ENCODE measurements around the gene HSD3B7. TPM values are rescaled to one million over a fixed set of nuclear protein-coding genes. Genes with fewer than 3 reads are reported as not detected.

HSD3B7 gene
- total and polyA plus RNA-seq, 2 of the 4 experiments (the other 2 are of a cell fraction), result 8.5 to 11.3 TPM

DNA sequence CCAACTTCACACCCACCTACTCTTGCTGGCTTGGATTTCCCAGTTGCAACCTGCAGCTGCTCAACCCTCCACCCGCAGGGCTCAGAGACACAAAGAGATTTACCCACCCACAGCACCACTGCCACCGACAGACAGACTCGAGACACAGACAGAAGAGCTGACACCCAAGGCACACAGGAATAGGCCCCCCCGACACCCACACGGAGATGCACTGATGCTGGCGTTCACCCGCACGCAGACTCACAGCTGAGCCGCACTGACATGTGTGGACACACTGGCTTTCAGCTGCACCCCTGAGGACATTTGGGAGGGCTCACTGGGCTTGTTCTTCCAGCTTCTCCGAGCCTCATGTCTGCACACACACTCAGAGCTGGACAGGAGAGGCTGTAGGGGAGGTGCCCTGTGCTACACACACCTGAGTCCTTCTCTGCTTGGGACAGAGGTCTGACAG is 17.3 kb downstream of the HSD3B7 start:
- H3K23ac ChIP-seq (ENCODE audit: low read depth, low read length), result no peak overlapping the region
- peaks cover 30% of the 10 kb centered on the region for H3K4me1 ChIP-seq (ENCODE audit: control insufficient read depth, insufficient read depth, low read length)
- 76% methylated on average over 5 of the region's 10 CpGs; no CpG with 5 or more reads in 1 of the 2 experiments for WGBS, 2 experiments (ENCODE audit: extremely low coverage in 2 of 2, insufficient read length in 1 of 2)
- dilution Hi-C loops (cut with HindIII; ENCODE audit: low sequenced_read_pairs, unreplicated experiment), result no loop called here
- ATAC-seq (ENCODE audit: low read depth) (no peak), DNase-seq (no peak)
- TF ChIP-seq RFX5 (IDR thresholded peaks at IDR 0.05; ENCODE audit: low read depth, low read length) (no peak), POLR2A (IDR thresholded peaks at IDR 0.05; ENCODE audit: low read depth, low read length) (no peak), CEBPB (IDR thresholded peaks at IDR 0.05; ENCODE audit: low read depth, low read length) (no peak), BHLHE40 (IDR thresholded peaks at IDR 0.05; ENCODE audit: low read depth, low read length) (no peak), MAZ (IDR thresholded peaks at IDR 0.05; ENCODE audit: borderline replicate concordance, low read depth, low read length) (no peak), RAD21 (IDR thresholded peaks at IDR 0.05; ENCODE audit: low read length) (no peak), CHD1 (IDR thresholded peaks at IDR 0.05; ENCODE audit: low read depth, low read length) (no peak), RCOR1 (IDR thresholded peaks at IDR 0.05; ENCODE audit: insufficient replicate concordance, low read length) (no peak), MAFK (IDR thresholded peaks at IDR 0.05; ENCODE audit: low read depth, low read length) (no peak), NFE2L2 (IDR thresholded peaks at IDR 0.05; ENCODE audit: low read depth, low read length) (no peak), FOS (IDR thresholded peaks at IDR 0.05; ENCODE audit: low read depth, low read length) (no peak), MXI1 (IDR thresholded peaks at IDR 0.05; ENCODE audit: borderline replicate concordance, low read depth, low read length) (no peak), SMC3 (IDR thresholded peaks at IDR 0.05; ENCODE audit: low read depth, low read length) (no peak)
- TF ChIP-seq, protein P1, sequence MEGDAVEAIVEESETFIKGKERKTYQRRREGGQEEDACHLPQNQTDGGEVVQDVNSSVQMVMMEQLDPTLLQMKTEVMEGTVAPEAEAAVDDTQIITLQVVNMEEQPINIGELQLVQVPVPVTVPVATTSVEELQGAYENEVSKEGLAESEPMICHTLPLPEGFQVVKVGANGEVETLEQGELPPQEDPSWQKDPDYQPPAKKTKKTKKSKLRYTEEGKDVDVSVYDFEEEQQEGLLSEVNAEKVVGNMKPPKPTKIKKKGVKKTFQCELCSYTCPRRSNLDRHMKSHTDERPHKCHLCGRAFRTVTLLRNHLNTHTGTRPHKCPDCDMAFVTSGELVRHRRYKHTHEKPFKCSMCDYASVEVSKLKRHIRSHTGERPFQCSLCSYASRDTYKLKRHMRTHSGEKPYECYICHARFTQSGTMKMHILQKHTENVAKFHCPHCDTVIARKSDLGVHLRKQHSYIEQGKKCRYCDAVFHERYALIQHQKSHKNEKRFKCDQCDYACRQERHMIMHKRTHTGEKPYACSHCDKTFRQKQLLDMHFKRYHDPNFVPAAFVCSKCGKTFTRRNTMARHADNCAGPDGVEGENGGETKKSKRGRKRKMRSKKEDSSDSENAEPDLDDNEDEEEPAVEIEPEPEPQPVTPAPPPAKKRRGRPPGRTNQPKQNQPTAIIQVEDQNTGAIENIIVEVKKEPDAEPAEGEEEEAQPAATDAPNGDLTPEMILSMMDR (conservative IDR thresholded peaks at IDR 0.05; ENCODE audit: low read depth, low read length), result no peak
- TF ChIP-seq, protein P2, sequence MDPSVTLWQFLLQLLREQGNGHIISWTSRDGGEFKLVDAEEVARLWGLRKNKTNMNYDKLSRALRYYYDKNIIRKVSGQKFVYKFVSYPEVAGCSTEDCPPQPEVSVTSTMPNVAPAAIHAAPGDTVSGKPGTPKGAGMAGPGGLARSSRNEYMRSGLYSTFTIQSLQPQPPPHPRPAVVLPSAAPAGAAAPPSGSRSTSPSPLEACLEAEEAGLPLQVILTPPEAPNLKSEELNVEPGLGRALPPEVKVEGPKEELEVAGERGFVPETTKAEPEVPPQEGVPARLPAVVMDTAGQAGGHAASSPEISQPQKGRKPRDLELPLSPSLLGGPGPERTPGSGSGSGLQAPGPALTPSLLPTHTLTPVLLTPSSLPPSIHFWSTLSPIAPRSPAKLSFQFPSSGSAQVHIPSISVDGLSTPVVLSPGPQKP (IDR thresholded peaks at IDR 0.05; ENCODE audit: borderline replicate concordance, low read depth, low read length), result no peak
- TF ChIP-seq, protein P3, sequence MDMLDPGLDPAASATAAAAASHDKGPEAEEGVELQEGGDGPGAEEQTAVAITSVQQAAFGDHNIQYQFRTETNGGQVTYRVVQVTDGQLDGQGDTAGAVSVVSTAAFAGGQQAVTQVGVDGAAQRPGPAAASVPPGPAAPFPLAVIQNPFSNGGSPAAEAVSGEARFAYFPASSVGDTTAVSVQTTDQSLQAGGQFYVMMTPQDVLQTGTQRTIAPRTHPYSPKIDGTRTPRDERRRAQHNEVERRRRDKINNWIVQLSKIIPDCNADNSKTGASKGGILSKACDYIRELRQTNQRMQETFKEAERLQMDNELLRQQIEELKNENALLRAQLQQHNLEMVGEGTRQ (IDR thresholded peaks at IDR 0.05; ENCODE audit: low read depth, low read length), result no peak
- no peak overlapping the region for H2BK15ac ChIP-seq (ENCODE audit: low read depth, low read length)
- no peak overlapping the region for H3K18ac ChIP-seq (ENCODE audit: low read depth, low read length)
- peaks cover 0 to 24% of the 10 kb centered on the region in 2 experiments; a peak in 2 of 4 replicates for H3K79me1 ChIP-seq (ENCODE audit: low read depth in 1 of 2, low read length in 2 of 2)
- H3K36me3 ChIP-seq (ENCODE audit: control insufficient read depth, insufficient read depth, low read length), result peaks cover 1% of the 10 kb centered on the region; the same call in 1 of the 2 replicates
- H2BK5ac ChIP-seq (ENCODE audit: low read depth, low read length, poor library complexity, severe bottlenecking), result no peak overlapping the region
- no peak overlapping the region for H3K14ac ChIP-seq (replicated peaks; ENCODE audit: low read depth, low read length)
- H3K9ac ChIP-seq (ENCODE audit: low read depth, low read length), result no peak overlapping the region
- no peaks in the 10 kb centered on the region for H4K20me1 ChIP-seq (ENCODE audit: insufficient read depth, low read length)
- H4K8ac ChIP-seq (ENCODE audit: low read depth in 2 of 2, low read length in 2 of 2), result no peak overlapping the region
- no peak overlapping the region for H2BK20ac ChIP-seq (ENCODE audit: low read depth, low read length)
- intact Hi-C loops (cut with micrococcal nuclease), result no loop called here
- no peak overlapping the region for H2AFZ ChIP-seq (replicated peaks; ENCODE audit: low read length, poor library complexity)
- CTCF ChIA-PET, result no interaction called here
- no peak overlapping the region for H2BK120ac ChIP-seq (ENCODE audit: low read depth, low read length)
- no peak overlapping the region for H2AK5ac ChIP-seq (ENCODE audit: low read depth, low read length)
- no peak overlapping the region for H3K56ac ChIP-seq (ENCODE audit: extremely low read depth, insufficient read depth, low read length)
- H3K4ac ChIP-seq (ENCODE audit: low read depth, low read length), result no peak overlapping the region
- in situ Hi-C loops (cut with MboI; ENCODE audit: low sequenced_read_pairs), result no loop called here
- no peaks in the 10 kb centered on the region for H3K27me3 ChIP-seq (ENCODE audit: control insufficient read depth, insufficient read depth, low read length)
- no peak overlapping the region for H3K4me2 ChIP-seq (ENCODE audit: low read depth, low read length)
- BruUV-seq (replicated peaks), result no TSS peak
- H3K27ac ChIP-seq (ENCODE audit: insufficient read depth, low read length), result no peak overlapping the region
- no peak overlapping the region for H3K4me3 ChIP-seq (ENCODE audit: insufficient read depth, low read depth, low read length)
- no peak overlapping the region for H4K5ac ChIP-seq (ENCODE audit: low read depth, low read length)
- peaks cover 21% of the 10 kb centered on the region for H3K9me1 ChIP-seq (ENCODE audit: insufficient read depth, low read length)
- no peaks in the 10 kb centered on the region for H3K9me3 ChIP-seq (ENCODE audit: control insufficient read depth, insufficient read depth, low read length)
- POLR2A ChIA-PET (ENCODE audit: unreplicated experiment), result no interaction called here
- H2AK9ac ChIP-seq (replicated peaks; ENCODE audit: low read depth, low read length, poor library complexity), result no peak overlapping the region
- no peak overlapping the region for H4K91ac ChIP-seq (ENCODE audit: insufficient read depth, low read depth, low read length)
